NCI-H510A treated with DMSO at 0.1 percent for 48 hours (cell line): ENCODE measurements around the gene WBP2NL.

Source experiments
- DNase-seq: peaks from one replicate; lab custom pipeline; 2025; lab: John Stamatoyannopoulos, UW

WBP2NL gene

DNA sequence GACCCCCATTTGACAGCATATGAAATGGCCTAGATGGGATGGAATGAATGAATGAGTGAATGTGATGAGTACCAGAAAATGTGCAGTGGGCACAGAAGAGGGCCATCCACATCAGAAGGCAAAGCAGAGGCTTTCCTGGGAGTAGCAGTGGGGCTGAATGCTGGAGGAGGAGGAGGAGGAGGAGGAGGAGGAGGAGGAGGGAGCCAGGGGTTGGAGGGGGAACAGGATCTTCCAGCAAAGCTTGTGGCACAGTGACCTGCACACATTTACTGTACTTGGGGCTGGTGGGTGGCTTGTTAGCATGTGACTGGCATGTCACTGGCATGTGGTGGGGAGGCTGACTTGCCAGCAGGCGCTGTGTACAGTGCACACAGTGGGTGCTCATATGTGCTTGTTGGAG is 19.9 kb upstream of the WBP2NL start:
- no peak for DNase-seq

- no peak for DNase-seq
Observed at GRCh38 chr22:41979423-41980250, 19.0 kb upstream of the WBP2NL start.

DNA sequence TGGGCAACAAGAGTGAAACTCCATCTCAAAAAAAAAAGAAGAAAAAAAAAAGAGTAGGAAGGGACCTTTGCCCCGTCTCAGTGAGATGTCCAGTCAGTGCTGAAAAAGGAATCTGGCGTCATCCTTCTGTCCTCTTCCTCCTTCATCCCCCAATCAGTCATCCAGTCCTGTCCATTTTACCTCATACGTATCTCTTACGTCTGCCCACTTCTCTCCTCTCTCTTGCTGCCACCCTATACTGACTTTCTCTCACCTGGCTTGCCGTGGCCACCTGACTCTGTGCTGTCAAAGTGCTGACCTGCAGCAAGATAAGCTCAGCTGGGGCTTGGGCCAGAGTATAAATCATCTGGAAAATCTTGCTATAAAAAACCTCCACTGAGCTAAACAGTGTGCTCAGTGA is 15.7 kb upstream of the WBP2NL start:
- DNase-seq: no peak

DNA sequence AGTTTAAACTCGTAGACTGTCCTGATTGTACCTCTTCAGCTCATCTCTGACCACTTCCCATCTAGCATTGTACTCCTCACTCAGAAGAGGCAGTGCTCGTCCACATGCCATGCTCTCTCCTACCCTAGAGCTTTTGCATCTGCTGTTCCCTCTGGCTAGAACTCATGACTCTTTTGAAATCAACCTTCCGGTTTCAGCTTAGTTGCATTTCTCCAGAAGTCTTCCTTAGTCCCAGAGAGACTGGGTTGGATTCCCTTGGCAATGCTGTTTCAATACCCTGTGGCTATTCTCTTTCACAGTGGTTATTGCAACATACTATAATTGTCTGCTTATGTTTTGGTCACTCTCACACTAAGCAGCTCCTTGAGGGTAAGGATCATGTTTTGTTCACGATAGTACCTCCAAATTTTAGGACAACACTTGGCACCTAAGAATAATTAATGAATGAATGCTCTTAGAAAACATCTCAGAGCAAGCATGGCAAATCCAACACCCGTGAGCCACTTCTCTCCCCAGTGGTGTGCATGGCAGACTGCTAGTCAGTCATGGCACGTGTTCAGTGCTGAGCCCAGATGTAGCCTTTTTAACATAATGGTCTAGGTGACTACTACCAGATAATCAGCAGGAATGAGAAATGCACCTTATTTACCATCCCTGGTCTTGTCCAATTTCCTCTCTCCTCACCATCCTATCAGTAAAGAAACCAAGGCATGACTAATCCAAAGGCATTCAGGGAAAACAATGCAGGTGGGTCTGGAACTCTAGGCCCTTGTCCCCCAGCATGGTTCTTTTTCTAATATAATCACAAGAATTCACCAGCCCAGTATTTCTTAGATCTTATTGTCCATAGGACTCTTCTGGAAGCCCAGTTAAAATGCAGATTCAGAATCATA is 14.8 kb upstream of the WBP2NL start:
- DNase-seq: no peak

DNA sequence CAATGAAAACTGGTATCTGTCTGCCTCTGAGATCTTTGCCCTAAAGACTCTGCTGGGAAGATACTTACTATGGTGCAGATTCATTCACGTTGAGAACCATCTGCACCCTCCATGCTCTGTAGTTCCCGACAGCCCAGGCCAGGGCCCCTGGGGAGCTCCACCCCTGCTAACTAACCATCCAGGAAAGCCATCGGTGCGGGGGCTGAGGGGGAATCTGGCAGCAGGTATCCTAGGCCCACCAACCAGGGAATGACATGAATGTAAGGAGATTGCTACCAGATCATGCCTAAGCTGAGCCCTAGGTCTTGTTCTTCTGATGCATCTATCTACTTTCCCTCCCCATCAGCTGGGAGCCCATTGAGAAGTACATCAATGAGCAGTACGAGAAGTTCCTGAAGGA is 11.3 kb upstream of the WBP2NL start:
- DNase-seq: no peak

DNA sequence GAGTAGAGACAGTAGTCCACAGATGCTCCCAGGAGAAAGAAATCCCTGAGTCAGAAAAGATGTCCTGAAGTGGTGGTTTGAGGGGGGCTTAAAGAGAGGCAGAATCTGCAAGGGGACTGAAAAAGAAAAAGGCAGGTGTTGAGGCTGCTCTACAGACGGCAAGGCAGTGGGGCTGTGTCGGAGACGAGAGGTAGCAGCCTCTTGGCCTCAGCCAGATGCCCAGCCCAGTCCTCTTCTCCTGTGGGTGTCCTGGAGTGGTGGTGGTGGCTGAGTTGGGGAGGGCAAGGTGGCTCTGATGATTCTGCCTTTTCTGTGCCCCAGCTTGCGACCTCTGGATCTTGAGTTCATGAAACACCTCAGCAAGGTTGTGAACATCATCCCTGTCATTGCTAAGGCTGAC is 9.3 kb upstream of the WBP2NL start:
- DNase-seq: no peak

GRCh38 chr22:41991111-41991510 is 7.5 kb upstream of the WBP2NL start:
- DNase-seq: no peak

- DNase-seq: no peak
Observed at GRCh38 chr22:41992496-41992895, 6.1 kb upstream of the WBP2NL start.

DNA sequence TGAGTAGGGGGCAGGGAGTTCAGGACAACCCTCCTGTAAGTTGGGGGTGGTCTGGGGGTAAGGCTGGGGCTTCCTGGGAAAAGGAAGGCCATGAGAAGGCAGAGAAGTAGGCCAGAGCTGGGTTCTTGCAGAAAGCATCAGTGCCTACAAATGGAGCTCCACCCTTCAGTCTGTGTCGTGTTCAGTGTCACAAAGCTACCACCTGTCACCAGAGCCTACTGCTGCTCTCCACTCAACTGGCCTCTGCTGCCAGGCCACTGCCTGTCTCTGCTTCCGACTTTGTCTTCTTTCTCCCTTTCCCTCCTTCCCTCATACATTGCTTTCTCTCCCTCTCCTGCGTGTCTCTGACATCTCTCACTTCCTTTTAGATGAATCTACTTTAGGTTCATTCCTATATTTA is 3.4 kb upstream of the WBP2NL start:
- DNase-seq: no peak

- no peak for DNase-seq
Observed at GRCh38 chr22:41996826-41997225, 1.8 kb upstream of the WBP2NL start.

DNA sequence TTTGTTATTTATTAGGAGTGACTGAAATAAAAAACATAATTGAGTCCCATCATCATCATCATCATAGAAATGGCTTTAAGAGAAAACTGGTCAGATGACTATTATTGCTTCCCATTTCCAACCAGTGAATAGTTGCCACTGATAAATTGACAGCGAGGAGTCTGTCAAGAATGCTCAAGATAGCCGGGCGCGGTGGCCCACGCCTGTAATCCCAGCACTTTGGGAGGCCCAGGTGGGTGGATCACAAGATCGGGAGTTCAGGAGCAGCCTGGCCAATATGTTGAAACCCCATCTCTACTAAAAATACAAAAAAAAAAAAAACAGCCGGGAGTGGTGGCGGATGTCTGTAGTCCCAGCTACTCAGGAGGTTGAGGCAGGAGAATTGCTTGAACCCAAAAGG is 1.9 kb downstream of the WBP2NL start:
- DNase-seq: no peak

DNA sequence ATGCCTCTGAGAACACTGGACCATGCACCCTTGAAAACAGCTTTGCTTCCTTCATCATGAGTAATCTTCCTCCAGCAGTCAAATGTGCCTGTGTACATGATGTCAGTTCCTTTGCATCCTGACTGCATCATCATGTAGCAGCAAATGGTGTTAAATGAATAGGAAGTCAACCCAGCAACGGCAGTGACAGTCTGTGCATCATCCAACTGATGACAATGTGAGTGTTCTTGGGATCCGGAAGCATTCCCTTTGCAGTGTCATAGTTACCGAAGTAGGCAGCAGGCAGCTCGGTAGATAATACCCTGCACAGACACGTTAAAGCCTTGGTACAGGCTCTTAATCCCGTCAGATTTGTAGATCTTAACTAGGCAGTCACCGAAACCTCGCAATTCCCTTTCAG is 2.5 kb downstream of the WBP2NL start:
- no peak for DNase-seq

- DNase-seq: no peak
Observed at GRCh38 chr22:42001706-42002105, 3.1 kb downstream of the WBP2NL start.

DNA sequence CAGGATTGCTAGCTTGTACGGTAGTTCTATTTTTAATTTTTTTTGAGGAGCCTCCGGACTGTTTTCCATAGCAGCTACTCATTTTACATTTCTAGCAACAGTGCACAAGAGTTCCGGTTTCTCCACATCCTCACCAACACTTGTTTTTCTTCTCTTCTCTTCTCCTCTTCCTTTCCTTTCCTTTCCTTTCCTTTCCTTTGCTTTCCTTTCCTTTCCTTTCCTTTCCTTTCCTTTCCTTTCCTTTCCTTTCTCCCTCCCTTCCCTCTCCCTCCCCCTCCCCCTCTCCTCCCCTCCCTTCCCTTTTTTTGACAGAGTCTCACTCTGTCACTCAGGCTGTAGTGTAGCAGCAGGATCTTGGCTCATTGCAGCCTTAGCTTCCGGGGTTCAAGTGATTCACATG is 9.3 kb downstream of the WBP2NL start:
- no peak for DNase-seq

DNA sequence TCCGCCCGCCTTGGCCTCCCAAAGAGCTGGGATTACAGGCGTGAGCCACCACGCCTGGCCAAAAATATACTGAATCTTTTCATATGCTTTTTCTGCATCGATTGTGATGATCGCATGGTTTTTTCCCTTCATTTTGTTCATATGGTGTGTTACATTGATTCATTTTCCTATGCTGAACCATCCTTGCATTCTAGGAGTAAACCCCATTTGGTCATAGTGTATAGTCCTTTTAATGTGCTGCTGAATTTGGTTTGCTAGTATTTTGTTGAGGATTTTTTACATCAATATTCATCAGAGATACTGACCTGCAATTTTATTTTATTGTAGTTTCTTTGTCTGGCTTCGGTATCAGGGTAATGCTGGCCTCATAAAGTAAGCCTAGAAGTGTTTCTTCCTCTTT is 12.2 kb downstream of the WBP2NL start:
- DNase-seq: no peak

DNA sequence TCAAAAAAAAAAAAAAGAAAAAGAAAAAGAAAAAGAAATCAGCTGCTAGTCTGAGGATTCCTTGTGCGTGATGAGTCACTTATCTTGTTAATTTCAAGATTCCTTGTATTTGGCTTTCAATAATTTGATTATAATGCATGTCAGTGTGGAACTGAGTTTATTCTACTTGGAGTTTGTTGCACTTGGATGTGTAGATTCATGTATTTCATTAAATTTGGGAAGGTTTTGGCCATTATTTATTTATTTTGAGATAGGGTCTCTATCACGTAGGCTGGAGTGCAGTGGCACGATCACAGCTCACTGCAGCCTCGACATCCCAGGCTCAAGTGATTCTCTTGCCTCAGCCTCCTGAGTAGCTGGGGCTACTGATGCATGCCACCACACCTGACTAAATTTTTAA is 14.8 kb downstream of the WBP2NL start:
- DNase-seq: no peak

DNA sequence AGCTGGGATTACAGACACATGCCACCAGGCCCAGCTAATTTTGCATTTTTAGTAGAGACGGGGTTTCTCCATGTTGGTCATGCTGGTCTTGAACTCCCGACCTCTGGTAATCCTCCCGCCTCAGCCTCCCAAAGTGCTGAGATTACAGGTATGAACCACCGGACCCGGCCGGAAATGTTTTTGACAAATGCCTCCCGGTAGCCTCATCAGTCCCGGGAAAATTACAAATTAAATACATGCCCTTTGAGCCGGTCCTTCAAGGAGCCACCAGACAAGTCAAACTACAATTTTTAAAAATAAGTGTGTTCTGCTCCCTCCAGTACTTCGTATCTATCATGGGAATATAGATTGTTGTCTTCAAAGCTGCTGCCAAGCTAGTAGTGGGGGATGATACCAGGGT is 17.5 kb downstream of the WBP2NL start:
- no peak for DNase-seq

GRCh38 chr22:42018224-42018623 is 19.6 kb downstream of the WBP2NL start:
- DNase-seq: no peak

GRCh38 chr22:42021571-42021970 is 23.0 kb downstream of the WBP2NL start:
- no peak for DNase-seq

- no peak for DNase-seq
Observed at GRCh38 chr22:42022162-42022847, 23.7 kb downstream of the WBP2NL start.

DNA sequence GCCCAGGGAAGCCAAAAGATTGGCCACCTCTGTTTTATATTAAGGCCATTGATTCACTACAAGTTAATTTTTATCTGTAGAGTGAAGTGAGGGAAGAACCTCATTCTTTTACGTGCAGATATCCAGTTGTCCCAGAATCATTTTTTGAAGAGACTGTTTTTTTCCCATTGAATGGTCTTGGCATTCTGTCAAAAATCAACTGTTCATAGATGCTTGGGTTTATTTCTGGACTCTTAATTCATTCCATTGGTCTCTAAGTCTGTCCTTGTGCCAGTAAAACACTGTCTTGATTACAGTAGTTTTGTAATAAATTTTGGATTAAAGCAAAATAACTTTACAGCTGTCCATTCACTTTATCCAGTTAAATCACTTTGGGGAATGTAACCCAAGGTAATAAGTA is 26.8 kb downstream of the WBP2NL start:
- no peak for DNase-seq

GRCh38 chr22:42026705-42027104 is 28.1 kb downstream of the WBP2NL start:
- DNase-seq: no peak
